CD4-positive, alpha-beta T cell treated with Interleukin-15 for 4 hours (primary cell): ENCODE data around the gene MALSU1.
"Not testable (repeated sequence)": the region's sequence is repeated elsewhere in the genome, so short reads cannot be mapped to it uniquely, and the experiment has no call there.

ENCODE experiments used
- DNase-seq: peaks from one replicate; pipeline ENCODE4 v3.0.0-alpha.2; 2020; ENCODE audit warnings: low spot score

MALSU1 gene

GRCh38 chr7:23285657-23286646, 13.2 kb upstream of the MALSU1 start:
- DNase-seq: no peak

- DNase-seq: no peak
Observed at GRCh38 chr7:23287612-23288011, 11.5 kb upstream of the MALSU1 start.

GRCh38 chr7:23290993-23291392, 8.1 kb upstream of the MALSU1 start:
- no peak for DNase-seq

GRCh38 chr7:23291957-23292560, 7.1 kb upstream of the MALSU1 start:
- DNase-seq: no peak

GRCh38 chr7:23292623-23293022, 6.5 kb upstream of the MALSU1 start:
- DNase-seq: no peak

GRCh38 chr7:23293500-23294073, 5.6 kb upstream of the MALSU1 start:
- no peak for DNase-seq

- DNase-seq: no peak
Observed at GRCh38 chr7:23294549-23295400, 4.4 kb upstream of the MALSU1 start.

GRCh38 chr7:23295401-23295697, 3.8 kb upstream of the MALSU1 start:
- DNase-seq: no peak

- DNase-seq: no peak
Observed at GRCh38 chr7:23298141-23298881, 828 bp upstream of the MALSU1 start.

GRCh38 chr7:23299770-23300300, 696 bp downstream of the MALSU1 start:
- no peak for DNase-seq

- DNase-seq: no peak
Observed at GRCh38 chr7:23306936-23307521, 7.9 kb downstream of the MALSU1 start.

- no peak for DNase-seq
Observed at GRCh38 chr7:23308754-23309153, 9.6 kb downstream of the MALSU1 start.

- DNase-seq: not testable (repeated sequence)
Observed at GRCh38 chr7:23312141-23312540, 13.0 kb downstream of the MALSU1 start.

- DNase-seq: no peak
Observed at GRCh38 chr7:23315366-23315765, 16.2 kb downstream of the MALSU1 start.

GRCh38 chr7:23331132-23331531, 32.0 kb downstream of the MALSU1 start:
- no peak for DNase-seq

GRCh38 chr7:23332193-23332592, 33.1 kb downstream of the MALSU1 start:
- no peak for DNase-seq

- DNase-seq: no peak
Observed at GRCh38 chr7:23332910-23333612, 33.9 kb downstream of the MALSU1 start.

GRCh38 chr7:23333671-23334246, 34.6 kb downstream of the MALSU1 start:
- DNase-seq: no peak

GRCh38 chr7:23334482-23335056, 35.4 kb downstream of the MALSU1 start:
- no peak for DNase-seq

GRCh38 chr7:23335136-23335535, 36.0 kb downstream of the MALSU1 start:
- no peak for DNase-seq
